SK-N-SH treated with all-trans-retinoic acid at 6 μM for 48 hours (cell line): ENCODE measurements around the gene ADAM15.

Source experiments
- ATAC-seq: fragments of 200-7000 bp; cut with Tn5 transposase; 3 replicates; pipeline ENCODE4 v1.9.1; 2020; ENCODE audit warnings: mild to moderate bottlenecking, moderate library complexity
- ARNTL ChIP-seq: fragments of 450-650 bp; formaldehyde crosslinking; IDR thresholded peaks from 2 replicates; pipeline ENCODE4 v1.5.0; 2020; ENCODE audit warnings: low read depth, mild to moderate bottlenecking, moderate library complexity, borderline replicate concordance
- BACH2 ChIP-seq: fragments of 250-450 bp; sonication (Bioruptor Pico); IDR thresholded peaks from 2 replicates; pipeline ENCODE4 v1.9.0; 2021; ENCODE audit warnings: mild to moderate bottlenecking, borderline replicate concordance
- CSDC2 ChIP-seq: fragments of 250-450 bp; sonication (Bioruptor Pico); IDR thresholded peaks from 2 replicates; pipeline ENCODE4 v1.5.0; 2020; ENCODE audit warnings: mild to moderate bottlenecking, moderate library complexity
- ESRRG ChIP-seq: fragments of 250-450 bp; sonication (Bioruptor Pico); IDR thresholded peaks from 2 replicates; pipeline ENCODE4 v1.6.1; 2021; ENCODE audit warnings: mild to moderate bottlenecking
- ISL1 ChIP-seq: fragments of 250-450 bp; sonication (Bioruptor Pico); IDR thresholded peaks from 2 replicates; pipeline ENCODE4 v2.1.2; 2022; ENCODE audit warnings: mild to moderate bottlenecking, moderate library complexity
- OSR1 ChIP-seq: fragments of 250-450 bp; sonication (Bioruptor Pico); IDR thresholded peaks from 2 replicates; pipeline ENCODE4 v1.8.0; 2022; ENCODE audit warnings: moderate library complexity, mild to moderate bottlenecking, inconsistent platforms
- PPARA ChIP-seq: fragments of 250-450 bp; sonication (Bioruptor Pico); IDR thresholded peaks from 2 replicates; pipeline ENCODE4 v1.5.0; 2020; ENCODE audit warnings: mild to moderate bottlenecking, borderline replicate concordance
- RARB ChIP-seq: fragments of 250-450 bp; sonication (Bioruptor Pico); IDR thresholded peaks from 2 replicates; pipeline ENCODE4 v1.8.0; 2021; ENCODE audit warnings: mild to moderate bottlenecking, moderate library complexity
- SNAI2 ChIP-seq: fragments of 250-450 bp; sonication (Bioruptor Pico); IDR thresholded peaks from 2 replicates; pipeline ENCODE4 v1.5.0; 2020; ENCODE audit warnings: mild to moderate bottlenecking, moderate library complexity
- ZC3H10 ChIP-seq: fragments of 250-450 bp; sonication (Bioruptor Pico); IDR thresholded peaks from 2 replicates; pipeline ENCODE4 v1.5.1; 2021; ENCODE audit warnings: mild to moderate bottlenecking, moderate library complexity
- ZFP3 ChIP-seq: fragments of 250-450 bp; sonication (Bioruptor Pico); IDR thresholded peaks from 2 replicates; pipeline ENCODE4 v1.5.0; 2020; ENCODE audit warnings: mild to moderate bottlenecking, moderate library complexity
- ZFP30 ChIP-seq: fragments of 450-650 bp; formaldehyde crosslinking; IDR thresholded peaks from 2 replicates; pipeline ENCODE4 v1.5.0; 2022; ENCODE audit warnings: mild to moderate bottlenecking, moderate library complexity
- ZNF565 ChIP-seq: fragments of 450-650 bp; formaldehyde crosslinking; conservative IDR thresholded peaks from 2 replicates; pipeline ENCODE4 v1.5.0; 2020; ENCODE audit warnings: low read depth, mild to moderate bottlenecking, moderate library complexity
- ZNF8 ChIP-seq: fragments of 450-650 bp; formaldehyde crosslinking; IDR thresholded peaks from 2 replicates; pipeline ENCODE4 v1.5.0; 2020; ENCODE audit warnings: mild to moderate bottlenecking, moderate library complexity
- TF ChIP-seq, protein P1 (sequence below): fragments of 250-450 bp; sonication (Bioruptor Pico); IDR thresholded peaks from 2 replicates; pipeline ENCODE4 v1.5.1; 2020; ENCODE audit warnings: low read depth, mild to moderate bottlenecking, moderate library complexity
- TF ChIP-seq, protein P2 (sequence below): fragments of 250-450 bp; sonication (Bioruptor Pico); IDR thresholded peaks from 2 replicates; pipeline ENCODE4 v1.8.0; 2021; ENCODE audit warnings: low read depth, mild to moderate bottlenecking, moderate library complexity, borderline replicate concordance
- TF ChIP-seq, protein P3 (sequence below): fragments of 250-450 bp; sonication (Bioruptor Pico); IDR thresholded peaks from 2 replicates; pipeline ENCODE4 v1.5.0; 2020; ENCODE audit warnings: mild to moderate bottlenecking, moderate library complexity
- TF ChIP-seq, protein P4 (sequence below): fragments of 250-450 bp; sonication (Bioruptor Pico); IDR thresholded peaks from 2 replicates; pipeline ENCODE4 v1.5.1; 2021; ENCODE audit warnings: mild to moderate bottlenecking, moderate library complexity

The ADAM15 gene

DNA sequence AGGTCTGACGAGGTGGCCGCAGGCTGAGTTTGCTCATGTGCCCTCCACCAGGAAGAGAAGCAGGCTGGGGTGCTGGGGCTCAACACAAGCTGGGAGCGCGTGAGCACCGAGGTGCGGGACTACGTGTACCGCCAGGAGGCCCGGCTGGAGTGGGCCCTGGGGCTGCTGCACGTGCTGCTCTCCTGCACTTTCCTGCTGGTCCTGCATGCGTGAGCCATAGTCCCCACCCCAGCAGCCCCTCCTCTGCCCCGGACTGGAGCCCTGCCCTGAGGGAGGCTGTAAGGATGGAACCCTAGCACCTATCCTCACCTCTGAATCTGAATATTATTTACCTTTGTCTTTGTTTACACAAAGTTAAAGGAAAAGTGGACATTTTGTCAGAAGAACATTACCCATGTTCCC is 7.8 kb upstream of the ADAM15 start:
- TF ChIP-seq, protein P1, sequence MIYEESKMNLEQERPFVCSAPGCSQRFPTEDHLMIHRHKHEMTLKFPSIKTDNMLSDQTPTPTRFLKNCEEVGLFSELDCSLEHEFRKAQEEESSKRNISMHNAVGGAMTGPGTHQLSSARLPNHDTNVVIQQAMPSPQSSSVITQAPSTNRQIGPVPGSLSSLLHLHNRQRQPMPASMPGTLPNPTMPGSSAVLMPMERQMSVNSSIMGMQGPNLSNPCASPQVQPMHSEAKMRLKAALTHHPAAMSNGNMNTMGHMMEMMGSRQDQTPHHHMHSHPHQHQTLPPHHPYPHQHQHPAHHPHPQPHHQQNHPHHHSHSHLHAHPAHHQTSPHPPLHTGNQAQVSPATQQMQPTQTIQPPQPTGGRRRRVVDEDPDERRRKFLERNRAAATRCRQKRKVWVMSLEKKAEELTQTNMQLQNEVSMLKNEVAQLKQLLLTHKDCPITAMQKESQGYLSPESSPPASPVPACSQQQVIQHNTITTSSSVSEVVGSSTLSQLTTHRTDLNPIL (CRISPR knock-in tag): no peak
- no peak for TF ChIP-seq ZFP3 (CRISPR knock-in tag)
- no peak for TF ChIP-seq ZC3H10 (CRISPR knock-in tag)
- no peak for TF ChIP-seq ARNTL (CRISPR knock-in tag)
- TF ChIP-seq ZNF565 (CRISPR knock-in tag): no peak
- no peak for TF ChIP-seq OSR1 (CRISPR knock-in tag)
- TF ChIP-seq BACH2: no peak
- TF ChIP-seq SNAI2 (CRISPR knock-in tag): no peak
- no peak for TF ChIP-seq ISL1 (CRISPR knock-in tag)
- TF ChIP-seq, protein P2, sequence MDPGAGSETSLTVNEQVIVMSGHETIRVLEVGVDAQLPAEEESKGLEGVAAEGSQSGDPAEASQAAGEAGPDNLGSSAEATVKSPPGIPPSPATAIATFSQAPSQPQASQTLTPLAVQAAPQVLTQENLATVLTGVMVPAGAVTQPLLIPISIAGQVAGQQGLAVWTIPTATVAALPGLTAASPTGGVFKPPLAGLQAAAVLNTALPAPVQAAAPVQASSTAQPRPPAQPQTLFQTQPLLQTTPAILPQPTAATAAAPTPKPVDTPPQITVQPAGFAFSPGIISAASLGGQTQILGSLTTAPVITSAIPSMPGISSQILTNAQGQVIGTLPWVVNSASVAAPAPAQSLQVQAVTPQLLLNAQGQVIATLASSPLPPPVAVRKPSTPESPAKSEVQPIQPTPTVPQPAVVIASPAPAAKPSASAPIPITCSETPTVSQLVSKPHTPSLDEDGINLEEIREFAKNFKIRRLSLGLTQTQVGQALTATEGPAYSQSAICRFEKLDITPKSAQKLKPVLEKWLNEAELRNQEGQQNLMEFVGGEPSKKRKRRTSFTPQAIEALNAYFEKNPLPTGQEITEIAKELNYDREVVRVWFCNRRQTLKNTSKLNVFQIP: no peak
- no peak for TF ChIP-seq ZNF8 (CRISPR knock-in tag)
- TF ChIP-seq, protein P3, sequence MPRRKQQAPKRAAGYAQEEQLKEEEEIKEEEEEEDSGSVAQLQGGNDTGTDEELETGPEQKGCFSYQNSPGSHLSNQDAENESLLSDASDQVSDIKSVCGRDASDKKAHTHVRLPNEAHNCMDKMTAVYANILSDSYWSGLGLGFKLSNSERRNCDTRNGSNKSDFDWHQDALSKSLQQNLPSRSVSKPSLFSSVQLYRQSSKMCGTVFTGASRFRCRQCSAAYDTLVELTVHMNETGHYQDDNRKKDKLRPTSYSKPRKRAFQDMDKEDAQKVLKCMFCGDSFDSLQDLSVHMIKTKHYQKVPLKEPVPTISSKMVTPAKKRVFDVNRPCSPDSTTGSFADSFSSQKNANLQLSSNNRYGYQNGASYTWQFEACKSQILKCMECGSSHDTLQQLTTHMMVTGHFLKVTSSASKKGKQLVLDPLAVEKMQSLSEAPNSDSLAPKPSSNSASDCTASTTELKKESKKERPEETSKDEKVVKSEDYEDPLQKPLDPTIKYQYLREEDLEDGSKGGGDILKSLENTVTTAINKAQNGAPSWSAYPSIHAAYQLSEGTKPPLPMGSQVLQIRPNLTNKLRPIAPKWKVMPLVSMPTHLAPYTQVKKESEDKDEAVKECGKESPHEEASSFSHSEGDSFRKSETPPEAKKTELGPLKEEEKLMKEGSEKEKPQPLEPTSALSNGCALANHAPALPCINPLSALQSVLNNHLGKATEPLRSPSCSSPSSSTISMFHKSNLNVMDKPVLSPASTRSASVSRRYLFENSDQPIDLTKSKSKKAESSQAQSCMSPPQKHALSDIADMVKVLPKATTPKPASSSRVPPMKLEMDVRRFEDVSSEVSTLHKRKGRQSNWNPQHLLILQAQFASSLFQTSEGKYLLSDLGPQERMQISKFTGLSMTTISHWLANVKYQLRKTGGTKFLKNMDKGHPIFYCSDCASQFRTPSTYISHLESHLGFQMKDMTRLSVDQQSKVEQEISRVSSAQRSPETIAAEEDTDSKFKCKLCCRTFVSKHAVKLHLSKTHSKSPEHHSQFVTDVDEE (CRISPR knock-in tag): no peak
- TF ChIP-seq, all 23 proteins: peak for 0
- no peak for ATAC-seq

DNA sequence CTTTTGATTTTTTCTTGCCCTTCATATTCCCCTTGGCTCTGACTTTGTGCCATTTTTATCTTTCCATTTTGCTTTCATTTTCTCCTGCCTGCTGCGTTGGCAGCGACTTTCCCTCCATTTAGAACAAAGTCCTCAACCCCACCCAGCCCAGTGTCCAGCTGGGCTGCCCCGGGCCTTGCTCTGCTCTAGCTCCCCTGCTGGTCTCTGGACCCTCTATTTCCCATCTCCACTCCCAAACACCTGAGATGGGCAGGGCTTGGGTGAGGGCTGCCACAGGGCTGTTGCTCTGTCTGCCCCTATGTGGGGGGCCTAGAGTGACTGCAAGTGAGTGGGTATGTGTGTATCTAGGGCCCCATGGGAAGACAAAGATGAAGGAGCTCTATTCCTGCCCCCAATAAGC is 7.3 kb upstream of the ADAM15 start:
- no peak for ATAC-seq
- TF ChIP-seq ZFP30 (CRISPR knock-in tag): no peak
- TF ChIP-seq ZC3H10 (CRISPR knock-in tag): no peak
- TF ChIP-seq, protein P3 (CRISPR knock-in tag): no peak
- TF ChIP-seq, protein P2: no peak
- no peak for TF ChIP-seq ZNF565 (CRISPR knock-in tag)
- TF ChIP-seq RARB (CRISPR knock-in tag): no peak
- no peak for TF ChIP-seq CSDC2 (CRISPR knock-in tag)
- TF ChIP-seq ZFP3 (CRISPR knock-in tag): no peak
- TF ChIP-seq, protein P1 (CRISPR knock-in tag): no peak

DNA sequence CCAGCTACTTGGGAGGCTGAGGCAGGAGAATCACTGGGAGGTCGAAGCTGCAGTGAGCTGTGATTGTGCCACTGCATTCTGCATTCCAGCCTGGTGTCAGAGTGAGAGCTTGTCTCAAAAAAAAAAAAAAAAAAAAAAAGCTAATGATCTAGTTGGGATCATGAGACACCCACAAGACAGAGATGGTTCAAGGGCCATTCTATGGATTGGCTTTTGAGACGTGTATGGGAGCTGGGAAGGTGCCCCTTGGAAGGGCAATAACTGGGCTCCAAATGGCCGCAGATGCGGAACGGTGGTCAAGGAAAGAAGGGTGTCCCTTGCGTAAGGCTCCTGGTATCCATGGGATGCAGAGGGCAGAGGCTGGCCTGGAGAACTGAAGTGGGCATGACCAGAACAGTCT is 6.8 kb upstream of the ADAM15 start:
- ATAC-seq: no peak
- TF ChIP-seq, protein P4, sequence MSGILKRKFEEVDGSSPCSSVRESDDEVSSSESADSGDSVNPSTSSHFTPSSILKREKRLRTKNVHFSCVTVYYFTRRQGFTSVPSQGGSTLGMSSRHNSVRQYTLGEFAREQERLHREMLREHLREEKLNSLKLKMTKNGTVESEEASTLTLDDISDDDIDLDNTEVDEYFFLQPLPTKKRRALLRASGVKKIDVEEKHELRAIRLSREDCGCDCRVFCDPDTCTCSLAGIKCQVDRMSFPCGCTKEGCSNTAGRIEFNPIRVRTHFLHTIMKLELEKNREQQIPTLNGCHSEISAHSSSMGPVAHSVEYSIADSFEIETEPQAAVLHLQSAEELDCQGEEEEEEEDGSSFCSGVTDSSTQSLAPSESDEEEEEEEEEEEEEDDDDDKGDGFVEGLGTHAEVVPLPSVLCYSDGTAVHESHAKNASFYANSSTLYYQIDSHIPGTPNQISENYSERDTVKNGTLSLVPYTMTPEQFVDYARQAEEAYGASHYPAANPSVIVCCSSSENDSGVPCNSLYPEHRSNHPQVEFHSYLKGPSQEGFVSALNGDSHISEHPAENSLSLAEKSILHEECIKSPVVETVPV: no peak
- TF ChIP-seq PPARA (CRISPR knock-in tag): no peak
- no peak for TF ChIP-seq ZC3H10 (CRISPR knock-in tag)
- TF ChIP-seq ZNF8 (CRISPR knock-in tag): no peak
- no peak for TF ChIP-seq RARB (CRISPR knock-in tag)
- TF ChIP-seq SNAI2 (CRISPR knock-in tag): no peak
- TF ChIP-seq ISL1 (CRISPR knock-in tag): no peak
- TF ChIP-seq BACH2: no peak
- no peak for TF ChIP-seq CSDC2 (CRISPR knock-in tag)
- TF ChIP-seq, protein P3 (CRISPR knock-in tag): no peak
- TF ChIP-seq ESRRG (CRISPR knock-in tag): no peak
- TF ChIP-seq, protein P1 (CRISPR knock-in tag): no peak
